H1 (cell line): ENCODE data around the gene SPAG16. TPM values are rescaled to one million over a fixed set of nuclear protein-coding genes. Genes with fewer than 3 reads are reported as not detected.

ENCODE experiments used
- CTCF ChIA-PET: fragments of 300-600 bp; sonication (Branson Sonifier 250); formaldehyde crosslinking; loops from one replicate; lab custom pipeline; 2021; ENCODE audit not compliant: partially characterized antibody; lab: Charles Lee
- POLR2A ChIA-PET: fragments of 300-600 bp; sonication (Branson Sonifier 250); formaldehyde crosslinking; loops from one replicate; lab custom pipeline; 2021; ENCODE audit warnings: inconsistent platforms; ENCODE audit not compliant: partially characterized antibody; lab: Charles Lee
- DNase-seq, 2 experiments: peaks; one replicate each; pipeline versions ENCODE4 v3.0.0 to v3.0.0-alpha.2; 2010 to 2022; ENCODE audit warnings: low spot score in 2 of 2, low read depth in 1 of 2, mixed read lengths in 1 of 2
- FAIRE-seq: peaks from 2 replicates; lab custom pipeline; 2011; peaks lifted over from hg19 to GRCh38; lab: Jason Lieb, UNC
- H2AFZ ChIP-seq: 2 replicates; pipeline ENCODE4 v1.8.1; 2012; ENCODE audit warnings: low read length, inconsistent platforms
- H2AK5ac ChIP-seq: 2 replicates; pipeline ENCODE4 v1.6.1; 2013; ENCODE audit warnings: low read depth, low read length
- H2BK120ac ChIP-seq: replicated peaks from 2 replicates; pipeline ENCODE3; 2013; ENCODE audit warnings: low read depth, low read length, inconsistent platforms
- H2BK12ac ChIP-seq: 2 replicates; pipeline ENCODE4 v1.6.1; 2013; ENCODE audit warnings: low read depth, low read length
- H2BK15ac ChIP-seq: 2 replicates; pipeline ENCODE4 v1.6.1; 2013; ENCODE audit warnings: low read length
- H2BK20ac ChIP-seq: 2 replicates; pipeline ENCODE4 v1.6.1; 2013; ENCODE audit warnings: low read length
- H2BK5ac ChIP-seq: 2 replicates; pipeline ENCODE4 v1.6.1; 2013; ENCODE audit warnings: low read depth, low read length
- H3K14ac ChIP-seq: 2 replicates; pipeline ENCODE4 v1.6.1; 2013; ENCODE audit warnings: inconsistent platforms; ENCODE audit not compliant: insufficient read length
- H3K18ac ChIP-seq: 2 replicates; pipeline ENCODE4 v1.6.1; 2013; ENCODE audit warnings: low read length; ENCODE audit errors: extremely low read depth
- H3K23ac ChIP-seq: 2 replicates; pipeline ENCODE4 v1.6.1; 2013; ENCODE audit warnings: inconsistent platforms; ENCODE audit not compliant: insufficient read length
- H3K23me2 ChIP-seq: 2 replicates; pipeline ENCODE4 v1.6.1; 2013; ENCODE audit warnings: low read depth, low read length
- H3K27ac ChIP-seq: 2 replicates; pipeline ENCODE4 v1.6.1; 2011; ENCODE audit warnings: low read depth, low read length, inconsistent platforms
- H3K27me3 ChIP-seq, 4 experiments: replicated peaks in 1 of 4; 1 replicate in 1 of 4; 2 replicates in 3 of 4; pipeline versions ENCODE4 v1.6.1 to v1.8.1; 2011 to 2013; ENCODE audit warnings: low read length in 3 of 4, mild to moderate bottlenecking in 3 of 4, inconsistent platforms in 2 of 4, mixed read lengths in 2 of 4, moderate library complexity in 1 of 4; ENCODE audit not compliant: control insufficient read depth in 3 of 4, insufficient read depth in 3 of 4; ENCODE audit errors: extremely low read depth in 1 of 4
- H3K36me3 ChIP-seq, 4 experiments: 2 replicates each; pipeline versions ENCODE4 v1.6.1 to v1.8.1; 2011 to 2013; ENCODE audit warnings: mild to moderate bottlenecking in 4 of 4, low read length in 3 of 4, moderate library complexity in 2 of 4, control low read depth in 1 of 4, inconsistent platforms in 1 of 4; ENCODE audit not compliant: insufficient read depth in 4 of 4, control insufficient read depth in 2 of 4
- H3K4ac ChIP-seq: replicated peaks from 2 replicates; pipeline ENCODE3; 2013; ENCODE audit warnings: low read length, low read depth, mixed read lengths, inconsistent platforms; ENCODE audit not compliant: insufficient read length
- H3K4me1 ChIP-seq, 4 experiments: replicated peaks in 1 of 4; 1 replicate in 1 of 4; 2 replicates in 3 of 4; pipeline versions ENCODE4 v1.6.1 to v1.8.1; 2011 to 2013; ENCODE audit warnings: low read length in 3 of 4, inconsistent platforms in 2 of 4, mixed read lengths in 1 of 4; ENCODE audit not compliant: insufficient read depth in 4 of 4, control insufficient read depth in 3 of 4
- H3K4me2 ChIP-seq, 2 experiments: 2 replicates each; pipeline versions ENCODE4 v1.6.1 to v1.8.1; 2011 to 2013; ENCODE audit warnings: low read depth in 2 of 2, low read length in 2 of 2, control low read depth in 1 of 2, inconsistent platforms in 1 of 2, mild to moderate bottlenecking in 1 of 2; ENCODE audit not compliant: insufficient read depth in 1 of 2
- H3K4me3 ChIP-seq, 4 experiments: fragments of 200-600, 300-600 bp in 1 of 4; sonication (generic), shearing (Covaris generic), sonication (Bioruptor Twin) in 1 of 4; 2 replicates each; pipeline versions ENCODE4 v1.5.1 to v1.8.1; 2011 to 2016; ENCODE audit warnings: low read length in 4 of 4, low read depth in 3 of 4, control low read depth in 2 of 4, inconsistent platforms in 2 of 4, mild to moderate bottlenecking in 2 of 4, mixed read lengths in 1 of 4, moderate library complexity in 1 of 4; ENCODE audit not compliant: insufficient read depth in 2 of 4; ENCODE audit errors: extremely low read depth in 1 of 4
- H3K56ac ChIP-seq: replicated peaks from 2 replicates; pipeline ENCODE3; 2013; ENCODE audit warnings: low read depth, mild to moderate bottlenecking, mixed read lengths, low read length, inconsistent platforms; ENCODE audit not compliant: insufficient read length
- H3K79me1 ChIP-seq: 2 replicates; pipeline ENCODE4 v1.6.1; 2013; ENCODE audit warnings: low read depth, low read length, control low read depth
- H3K79me2 ChIP-seq, 2 experiments: 2 replicates each; pipeline versions ENCODE4 v1.6.1 to v1.8.1; 2012 to 2013; ENCODE audit warnings: low read length in 2 of 2, mild to moderate bottlenecking in 2 of 2, inconsistent platforms in 1 of 2; ENCODE audit not compliant: insufficient read depth in 2 of 2, control insufficient read depth in 1 of 2
- H3K9ac ChIP-seq, 4 experiments: replicated peaks in 1 of 4; 1 replicate in 1 of 4; 2 replicates in 3 of 4; pipeline versions ENCODE4 v1.6.1 to v1.8.1; 2011 to 2013; ENCODE audit warnings: low read depth in 3 of 4, low read length in 3 of 4, control low read depth in 2 of 4, mild to moderate bottlenecking in 2 of 4, moderate library complexity in 2 of 4, inconsistent platforms in 1 of 4; ENCODE audit errors: extremely low read depth in 1 of 4
- H3K9me3 ChIP-seq, 2 experiments: 2 replicates each; pipeline versions ENCODE4 v1.6.1 to v1.8.1; 2012 to 2013; ENCODE audit warnings: mild to moderate bottlenecking in 2 of 2, moderate library complexity in 2 of 2, control low read depth in 1 of 2, inconsistent platforms in 1 of 2, low read depth in 1 of 2, low read length in 1 of 2, mixed read lengths in 1 of 2; ENCODE audit not compliant: insufficient read depth in 2 of 2
- H4K20me1 ChIP-seq, 2 experiments: replicated peaks in 1 of 2; 2 replicates each; pipeline versions ENCODE3 to v1.8.1; 2011 to 2013; ENCODE audit warnings: inconsistent platforms in 2 of 2, low read length in 2 of 2, mild to moderate bottlenecking in 1 of 2; ENCODE audit not compliant: insufficient read depth in 2 of 2, control insufficient read depth in 1 of 2
- H4K5ac ChIP-seq: 2 replicates; pipeline ENCODE4 v1.6.1; 2013; ENCODE audit warnings: low read length, low read depth, mixed read lengths, inconsistent platforms; ENCODE audit not compliant: insufficient read length
- H4K8ac ChIP-seq: 2 replicates; pipeline ENCODE4 v1.8.0; 2013; ENCODE audit warnings: mild to moderate bottlenecking, moderate library complexity, low read length, inconsistent platforms; ENCODE audit not compliant: insufficient read depth; ENCODE audit errors: extremely low read depth
- H4K91ac ChIP-seq: replicated peaks from 2 replicates; pipeline ENCODE3; 2013; ENCODE audit warnings: low read length, mixed read lengths, inconsistent platforms; ENCODE audit not compliant: insufficient read length
- CTCF ChIP-seq, 3 experiments: IDR thresholded peaks; 1 replicate in 2 of 3; 2 replicates in 1 of 3; pipeline versions ENCODE4 v1.5.1 to v1.6.1; 2011; ENCODE audit warnings: low read length in 3 of 3, mild to moderate bottlenecking in 3 of 3, inconsistent platforms in 2 of 3, low read depth in 1 of 3, moderate library complexity in 1 of 3; ENCODE audit not compliant: insufficient read depth in 1 of 3; ENCODE audit errors: control extremely low read depth in 1 of 3
- HDAC2 ChIP-seq, 2 experiments: fragments of 300-600 bp in 1 of 2; sonication (generic) in 1 of 2; IDR thresholded peaks; 2 replicates each; pipeline ENCODE4 v1.6.1; 2011 to 2012; ENCODE audit warnings: low read depth in 2 of 2, low read length in 2 of 2, mild to moderate bottlenecking in 2 of 2, moderate library complexity in 2 of 2, borderline replicate concordance in 1 of 2, inconsistent platforms in 1 of 2
- PHF8 ChIP-seq: fragments of 200-600 bp; sonication (generic); conservative IDR thresholded peaks from 2 replicates; pipeline ENCODE4 v1.7.1; 2012; ENCODE audit warnings: low read depth, mild to moderate bottlenecking, inconsistent platforms, low read length, moderate library complexity
- RAD21 ChIP-seq, 2 experiments: IDR thresholded peaks in 1 of 2; conservative IDR thresholded peaks in 1 of 2; 2 replicates each; pipeline ENCODE4 v1.6.1; 2011; ENCODE audit warnings: low read depth in 2 of 2, low read length in 2 of 2, improper control_type of control experiment in 1 of 2, inconsistent platforms in 1 of 2, mild to moderate bottlenecking in 1 of 2, moderate library complexity in 1 of 2
- WGBS, 2 experiments: shearing (Covaris generic) in 1 of 2; methylation state at CpG; one replicate each; pipeline versions ENCODE4 v1.1.6 to v1.1.7; 2013 to 2015; ENCODE audit warnings: low lambda C conversion rate in 2 of 2, mixed read lengths in 2 of 2, inconsistent platforms in 1 of 2, low coverage in 1 of 2, missing lambda C conversion rate in 1 of 2; ENCODE audit not compliant: insufficient replicate concordance in 2 of 2, insufficient coverage in 1 of 2, insufficient read length in 1 of 2; ENCODE audit errors: extremely low coverage in 1 of 2, missing lambda C conversion rate in 1 of 2; 5-methylcytosine and 5-hydroxymethylcytosine counted together
- polyA plus RNA-seq, 7 experiments: library from polyadenylated mRNA; depleted of rRNA in 3 of 7; stranded (reverse) in 5 of 7; unstranded in 2 of 7; fragments of >200 nt in 5 of 7; fragments of 200-250 nt in 2 of 7; gene quantifications; 1 replicate in 5 of 7; 2 replicates in 1 of 7; 4 replicates in 1 of 7; pipeline versions ENCODE4 v1.2.1 to v1.2.3, GENCODE V29; 2011 to 2013; ENCODE audit warnings: missing spikeins in 2 of 7, mixed read lengths in 2 of 7
- total RNA-seq: library from RNA; stranded (reverse); fragmentation: NEBNext Ultra II Directional; extraction: Animal tissue kit (Norgen Biotek cat#: 25700); gene quantifications from 2 replicates; pipeline ENCODE4 v1.2.1, GENCODE V29; 2021

The SPAG16 gene
- total and polyA plus RNA-seq, 2 of the 8 experiments (the other 6 are each of a cell fraction or from before 2014, with no cell fraction given) = 6.0 to 14.9 TPM

- no peaks in the 10 kb centered on the region for H3K27me3 ChIP-seq
- TF ChIP-seq HDAC2 (IDR thresholded peaks at IDR 0.05; ENCODE audit: borderline replicate concordance in 1 of 2, low read depth in 2 of 2, low read length in 2 of 2) (no peak), RAD21 (IDR thresholded peaks at IDR 0.05 in 1 of 2, conservative IDR thresholded peaks at IDR 0.05 in 1 of 2; ENCODE audit: low read depth in 2 of 2, low read length in 2 of 2) (peak; percentile 30 to 31), PHF8 (no peak), CTCF (IDR thresholded peaks at IDR 0.05; ENCODE audit: control extremely low read depth in 1 of 3, insufficient read depth in 1 of 3, low read depth in 1 of 3, low read length in 3 of 3) (peak in 1 of 3 experiments; percentile 52; a peak in 1 of 4 replicates)
These were observed 650.3 kb downstream of the SPAG16 start for GRCh38 chr2:213934560-213934959.

More at GRCh38 chr2:213934560-213934959, 650.3 kb downstream of the SPAG16 start:
- POLR2A ChIA-PET = no interaction called here
- Histone ChIP-seq H3K23me2 (no peaks in the 10 kb centered on the region), H4K8ac (no peak overlapping the region), H3K56ac (no peak overlapping the region), H2AK5ac (no peak overlapping the region), H2BK15ac (no peak overlapping the region), H3K79me1 (no peaks in the 10 kb centered on the region), H2AFZ (no peak overlapping the region), H4K5ac (no peak overlapping the region), H4K91ac (no peak overlapping the region), H3K14ac (no peak overlapping the region), H2BK5ac (no peak overlapping the region), H2BK20ac (no peak overlapping the region), H3K27ac (no peak overlapping the region), H3K23ac (no peak overlapping the region), H3K18ac (no peak overlapping the region), H3K4ac (no peak overlapping the region), H3K4me1 (no peaks in the 10 kb centered on the region), H3K9ac (no peak overlapping the region), H3K9me3 (no peaks in the 10 kb centered on the region), H3K4me2 (no peak overlapping the region), H2BK12ac (no peak overlapping the region), H4K20me1 (no peaks in the 10 kb centered on the region), H3K79me2 (no peaks in the 10 kb centered on the region), H3K4me3 (no peak overlapping the region), H3K36me3 (no peaks in the 10 kb centered on the region), H2BK120ac (no peak overlapping the region)
- WGBS, 2 experiments = 88% methylated on average over 1 of the region's 1 CpG; no CpG with 5 or more reads in 1 of the 2 experiments
- FAIRE-seq (no peak), DNase-seq (no peak)
- CTCF ChIA-PET = interaction anchor here (0.6 to 1.6 kb wide), 6 partner anchors 10 to 685 kb away, joined by 3 to 7 read pairs (median 3); no protein-coding TSS in a partner anchor
